ENCODE data around the gene TNFAIP1.

Gene TNFAIP1

GRCh38 chr17:28298449-28298848, 37.1 kb upstream of the TNFAIP1 start:
- no peak for TF ChIP-seq CTCF (IDR thresholded peaks at IDR 0.05; ENCODE audit: low read depth, low read length)
- H3K4me3 ChIP-seq (ENCODE audit: low read depth, low read length) = no peak overlapping the region

GRCh38 chr17:28306954-28307401, 28.6 kb upstream of the TNFAIP1 start:
- TF ChIP-seq CTCF (IDR thresholded peaks at IDR 0.05; ENCODE audit: low read depth, low read length) = no peak
- H3K4me3 ChIP-seq (ENCODE audit: low read depth, low read length) = no peak overlapping the region

GRCh38 chr17:28313841-28314240, 21.7 kb upstream of the TNFAIP1 start:
- no peak for TF ChIP-seq CTCF (IDR thresholded peaks at IDR 0.05; ENCODE audit: low read depth, low read length)
- no peak overlapping the region for H3K4me3 ChIP-seq (ENCODE audit: low read depth, low read length)

- no peak overlapping the region for H3K4me3 ChIP-seq (ENCODE audit: low read depth, low read length)
- no peak for TF ChIP-seq CTCF (IDR thresholded peaks at IDR 0.05; ENCODE audit: low read depth, low read length)
Measured at GRCh38 chr17:28315846-28316705, 19.5 kb upstream of the TNFAIP1 start.

GRCh38 chr17:28317099-28317965, 18.2 kb upstream of the TNFAIP1 start:
- H3K4me3 ChIP-seq (ENCODE audit: low read depth, low read length) = no peak overlapping the region
- TF ChIP-seq CTCF (IDR thresholded peaks at IDR 0.05; ENCODE audit: low read depth, low read length) = no peak

- TF ChIP-seq CTCF (IDR thresholded peaks at IDR 0.05; ENCODE audit: low read depth, low read length) = no peak
- peak overlapping the region; percentile 58 for H3K4me3 ChIP-seq (ENCODE audit: low read depth, low read length)
Measured at GRCh38 chr17:28317966-28318758, 17.4 kb upstream of the TNFAIP1 start.

Data from WI38 (cell line).